NCI-H1105 treated with DMSO at 0.1 percent for 48 hours (cell line): ENCODE results near the gene AMOTL1.
"Not testable (repeated sequence)": the region's sequence is repeated elsewhere in the genome, so short reads cannot be mapped to it uniquely, and the experiment has no call there.

Experiments used
- DNase-seq: peaks from one replicate; lab custom pipeline; 2025; lab: John Stamatoyannopoulos, UW

AMOTL1 gene

GRCh38 chr11:94820480-94820879, 52.3 kb downstream of the AMOTL1 start:
- no peak for DNase-seq

DNA sequence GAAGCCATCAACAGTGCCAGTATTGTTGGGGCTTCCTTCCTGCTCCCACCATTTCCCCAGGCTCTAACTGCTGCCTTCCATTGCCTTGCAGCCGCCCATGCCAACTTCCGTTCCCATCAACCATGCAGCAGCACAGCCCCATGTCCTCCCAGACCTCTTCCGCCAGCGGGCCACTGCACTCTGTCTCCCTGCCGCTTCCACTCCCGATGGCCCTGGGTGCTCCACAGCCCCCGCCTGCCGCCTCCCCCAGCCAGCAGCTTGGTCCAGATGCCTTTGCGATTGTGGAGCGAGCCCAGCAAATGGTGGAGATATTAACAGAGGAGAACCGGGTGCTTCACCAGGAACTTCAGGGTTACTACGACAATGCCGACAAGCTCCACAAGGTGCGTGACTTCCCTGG, 53.3 kb downstream of the AMOTL1 start:
- DNase-seq: no peak

- DNase-seq: peak; percentile 9
Measured at GRCh38 chr11:94822080-94822479, 53.9 kb downstream of the AMOTL1 start.

- DNase-seq: no peak
Measured at GRCh38 chr11:94823102-94823732, 55.1 kb downstream of the AMOTL1 start.

DNA sequence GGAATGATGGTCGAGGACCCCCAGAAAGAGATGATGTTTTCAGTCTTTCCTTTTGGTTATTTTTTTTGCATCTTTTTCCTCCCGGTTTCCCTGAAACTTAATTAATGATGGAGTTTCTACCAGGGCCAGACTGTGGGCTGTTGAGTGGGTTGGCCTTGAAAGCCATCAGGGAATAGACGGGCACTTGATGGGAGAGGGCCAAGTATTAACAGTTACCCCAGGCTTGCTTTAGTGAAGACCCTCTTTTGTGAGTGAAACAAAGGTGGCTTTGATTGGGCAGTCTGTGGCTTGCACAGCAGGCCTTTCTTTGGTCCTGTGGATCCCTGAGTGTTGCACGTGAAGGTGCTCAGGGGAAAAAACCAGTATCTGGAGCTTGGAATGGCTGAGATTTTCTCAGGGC, 56.9 kb downstream of the AMOTL1 start:
- DNase-seq: no peak

DNA sequence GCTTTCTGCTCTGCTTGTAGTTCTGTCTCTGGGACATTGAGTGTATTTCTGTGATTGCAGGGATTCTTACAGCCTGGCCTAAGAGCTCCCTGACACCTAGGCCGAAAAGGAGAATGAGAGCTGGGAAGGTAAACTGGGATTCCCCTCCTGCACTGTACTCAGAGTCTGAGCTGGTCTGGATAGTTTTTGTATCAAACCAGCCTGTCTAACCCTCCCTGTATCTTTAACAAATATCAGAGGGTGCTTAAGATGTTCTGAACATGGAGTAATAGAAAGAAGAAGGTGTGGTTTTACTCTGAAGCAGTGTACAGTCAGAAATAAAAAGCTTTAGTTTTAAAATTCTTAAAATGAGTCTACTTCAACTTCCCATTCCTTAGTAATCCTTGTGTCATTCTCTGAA, 57.3 kb downstream of the AMOTL1 start:
- no peak for DNase-seq

DNA sequence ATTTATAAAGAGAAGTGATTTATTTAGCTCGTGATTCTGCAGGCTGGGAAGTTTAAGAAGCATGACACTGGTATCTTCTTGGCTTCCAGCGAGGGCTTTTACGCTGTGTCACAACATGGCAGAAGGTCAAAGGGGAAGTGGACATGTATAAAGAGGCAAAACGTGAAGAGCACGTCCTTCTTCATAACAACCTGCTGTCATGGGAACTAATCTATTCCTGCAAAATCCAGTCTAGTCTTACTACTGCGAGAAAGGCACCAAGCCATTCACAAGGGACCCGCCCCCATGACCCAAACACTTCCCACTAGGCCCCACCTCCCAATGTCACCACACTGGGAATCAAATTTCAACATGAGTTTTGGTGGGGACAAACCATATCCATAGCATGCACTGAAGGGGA, 58.3 kb downstream of the AMOTL1 start:
- DNase-seq: no peak

DNA sequence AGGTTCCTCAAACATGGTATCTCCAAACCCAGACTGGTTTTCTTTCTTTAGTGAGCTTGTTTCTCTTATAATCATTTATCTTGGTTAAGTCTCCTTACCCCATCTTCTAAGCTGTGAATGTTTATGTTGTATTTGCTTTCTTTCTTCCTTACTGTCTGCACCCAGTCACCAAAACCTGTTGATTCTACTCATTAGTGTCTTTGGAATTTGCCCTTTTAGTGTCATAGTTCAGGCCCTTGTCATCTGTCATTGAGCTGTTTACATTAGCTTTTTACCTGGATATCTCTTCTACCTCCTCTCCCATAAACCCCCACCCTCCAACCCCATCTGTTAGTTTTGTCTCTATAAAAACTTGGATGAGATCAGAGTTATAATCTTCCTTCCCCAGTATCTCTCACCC, 59.9 kb downstream of the AMOTL1 start:
- no peak for DNase-seq

DNA sequence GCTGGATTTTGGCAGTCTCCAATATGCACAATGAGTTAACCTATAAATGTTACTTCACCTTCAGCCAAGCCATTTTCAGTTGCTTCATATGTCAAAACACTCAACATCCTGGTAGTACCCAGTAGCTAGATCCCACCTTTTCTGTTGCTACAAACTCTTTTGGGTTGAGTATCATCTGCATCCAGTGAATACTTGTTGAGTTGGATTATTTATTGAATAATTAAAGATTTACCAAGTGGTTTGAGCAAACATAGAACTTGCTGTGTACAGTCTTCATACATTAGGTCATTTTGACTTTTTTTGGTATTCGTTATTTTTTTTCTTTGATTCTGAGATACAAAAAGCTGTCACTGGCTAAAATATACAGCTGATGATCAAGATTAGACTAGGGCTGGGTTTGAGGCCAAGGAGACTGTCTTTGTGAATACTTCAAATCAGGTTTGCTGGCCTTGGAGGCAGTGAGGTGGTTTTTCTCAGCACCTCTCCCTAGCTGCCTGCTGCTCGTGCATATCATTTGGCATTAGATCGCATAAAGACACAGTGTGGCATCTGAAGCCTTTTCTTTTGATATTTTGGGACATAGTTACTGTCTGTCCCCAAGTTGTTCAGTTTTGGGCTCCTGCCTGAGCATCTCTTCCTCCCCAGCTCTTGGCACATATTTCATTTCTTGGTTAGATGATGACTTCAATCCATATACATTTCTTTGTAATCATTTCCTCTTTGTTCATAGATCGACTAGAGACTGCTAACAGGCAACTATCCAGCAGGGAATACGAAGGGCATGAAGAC, 62.8 kb downstream of the AMOTL1 start:
- no peak for DNase-seq

- DNase-seq: no peak
Measured at GRCh38 chr11:94831529-94831928, 63.4 kb downstream of the AMOTL1 start.

DNA sequence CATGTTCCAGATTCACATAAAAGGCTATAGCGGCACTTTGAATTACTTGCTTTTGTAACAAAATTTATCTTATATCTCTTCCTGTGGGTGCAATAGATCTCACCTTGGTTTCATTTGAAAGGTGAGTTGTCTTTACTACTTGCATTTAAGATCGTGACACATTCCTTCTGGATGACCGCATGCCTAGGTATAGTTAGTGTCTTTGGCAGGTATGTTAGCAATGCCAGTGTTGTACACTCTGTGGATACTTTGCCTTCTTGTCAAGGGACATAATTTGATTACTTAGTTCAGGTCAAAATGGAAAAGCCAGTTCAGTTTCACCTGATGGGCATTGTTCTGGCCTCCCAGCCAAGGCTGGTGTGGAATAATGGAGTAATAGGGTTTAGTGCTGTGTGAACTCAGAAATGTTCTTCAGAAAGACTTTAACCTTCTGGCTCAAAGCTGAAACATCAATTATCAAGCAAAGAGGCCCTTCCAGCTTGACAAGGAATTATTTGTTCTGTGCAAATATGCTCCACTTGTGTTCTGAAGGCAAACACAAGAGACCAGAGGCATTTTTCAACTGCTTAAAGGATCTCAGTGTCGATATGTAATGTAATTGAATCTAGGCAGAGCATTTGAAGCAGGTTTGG, 64.6 kb downstream of the AMOTL1 start:
- DNase-seq: no peak

- no peak for DNase-seq
Measured at GRCh38 chr11:94834911-94835593, 66.9 kb downstream of the AMOTL1 start.

GRCh38 chr11:94835594-94835927, 67.4 kb downstream of the AMOTL1 start:
- no peak for DNase-seq

- DNase-seq: no peak
Measured at GRCh38 chr11:94837317-94837716, 69.2 kb downstream of the AMOTL1 start.

DNA sequence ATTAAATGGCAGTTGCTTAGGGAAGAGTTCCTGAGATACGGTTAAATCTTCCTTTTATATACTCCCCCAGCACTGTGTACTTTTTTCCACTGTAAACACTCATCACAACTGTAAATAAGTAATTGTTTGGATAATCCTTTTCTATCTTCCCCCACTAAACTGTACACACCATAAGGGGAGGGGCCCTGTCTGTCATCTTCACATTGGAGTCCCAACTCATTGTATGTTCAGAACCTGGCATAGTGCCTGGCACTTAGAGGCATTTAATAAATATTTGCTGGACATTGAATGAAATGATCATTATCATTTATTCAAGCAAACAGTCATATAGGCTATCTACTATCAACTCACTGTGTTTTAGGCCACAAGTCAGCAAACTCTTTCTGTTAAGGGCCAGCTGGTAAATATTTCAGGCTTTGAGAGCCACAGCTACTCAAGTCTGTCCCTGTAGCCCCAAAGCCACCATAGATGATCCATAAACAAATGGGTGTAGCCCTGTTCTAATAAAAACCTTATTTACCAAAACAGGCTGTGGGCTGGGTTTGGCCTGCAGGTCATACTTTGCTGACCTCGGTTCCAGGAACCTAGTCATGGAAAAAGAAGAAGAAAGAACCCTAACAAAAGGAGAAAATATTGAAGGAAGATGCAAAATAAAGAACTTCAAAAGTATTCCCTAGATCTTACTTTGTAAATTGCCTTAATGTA, 70.0 kb downstream of the AMOTL1 start:
- peak; percentile 17 for DNase-seq

- no peak for DNase-seq
Measured at GRCh38 chr11:94840209-94840608, 72.1 kb downstream of the AMOTL1 start.

GRCh38 chr11:94844031-94844430, 75.9 kb downstream of the AMOTL1 start:
- no peak for DNase-seq

- DNase-seq: peak; percentile 32
Measured at GRCh38 chr11:94845622-94846021, 77.5 kb downstream of the AMOTL1 start.

DNA sequence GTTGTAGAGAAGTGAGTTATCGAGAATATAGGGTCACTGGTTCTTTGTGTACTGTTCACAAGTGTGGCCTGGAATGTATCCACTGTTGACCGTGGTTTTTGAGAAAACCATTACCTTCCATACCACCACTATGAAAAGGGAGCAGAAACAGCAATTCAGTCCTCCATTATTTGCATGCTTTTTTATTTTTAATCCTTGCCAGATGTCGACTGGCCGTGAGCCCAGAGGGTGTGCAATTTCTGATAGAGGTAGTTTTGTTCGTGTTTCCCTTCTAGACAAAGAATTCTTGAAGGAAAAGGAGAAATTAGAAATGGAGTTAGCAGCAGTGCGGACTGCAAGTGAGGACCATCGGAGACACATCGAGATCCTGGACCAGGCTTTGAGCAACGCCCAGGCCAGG, 81.7 kb downstream of the AMOTL1 start:
- DNase-seq: no peak

- DNase-seq: peak; percentile 24
Measured at GRCh38 chr11:94851864-94852636, 83.9 kb downstream of the AMOTL1 start.

GRCh38 chr11:94853288-94853687, 85.1 kb downstream of the AMOTL1 start:
- DNase-seq: not testable (repeated sequence)
